ENCODE measurements around the gene BSDC1.

- TF ChIP-seq POLR2A (IDR thresholded peaks at IDR 0.05) (no peak), CTCF (IDR thresholded peaks at IDR 0.05) (no peak)
Observed at GRCh38 chr1:32333251-32333963, 60.8 kb downstream of the BSDC1 start.

All from heart left ventricle (tissue), 13 donors.